IMR-90 (cell line): ENCODE data around the gene DDAH2. TPM values are rescaled to one million over a fixed set of nuclear protein-coding genes. Genes with fewer than 3 reads are reported as not detected.

Experiments
- ATAC-seq: fragments of 200-7000 bp; cut with Tn5 transposase; 2 replicates; pipeline ENCODE4 v1.9.1; 2020; ENCODE audit warnings: low read depth, mild to moderate bottlenecking, moderate library complexity
- BruUV-seq: library from RNA; stranded (reverse); fragments of 400-500 nt; replicated peaks from 2 replicates; lab custom pipeline; 2021; lab: Mats Ljungman, UMichigan
- CTCF ChIA-PET: fragments of 300-600 bp; formaldehyde crosslinking; extraction: SDS; loops from one replicate; lab custom pipeline; 2021; ENCODE audit warnings: antibody characterized with exemption; lab: Yijun Ruan, JAX
- POLR2A ChIA-PET: fragments of 300-600 bp; sonication (Branson Sonifier 250); formaldehyde crosslinking; loops from one replicate; lab custom pipeline; 2022; ENCODE audit warnings: antibody characterized with exemption; ENCODE audit not compliant: unreplicated experiment; lab: Charles Lee
- DNase-seq: peaks from one replicate; pipeline ENCODE4 v3.0.0; 2013
- H2AFZ ChIP-seq: replicated peaks from 2 replicates; pipeline ENCODE3; 2013; ENCODE audit warnings: low read length, mild to moderate bottlenecking; ENCODE audit not compliant: poor library complexity
- H2AK5ac ChIP-seq: 2 replicates; pipeline ENCODE4 v1.6.1; 2013; ENCODE audit warnings: low read depth, low read length, inconsistent platforms
- H2AK9ac ChIP-seq: replicated peaks from 2 replicates; pipeline ENCODE3; 2013; ENCODE audit warnings: mild to moderate bottlenecking, low read depth, low read length, moderate library complexity; ENCODE audit not compliant: poor library complexity
- H2BK120ac ChIP-seq: 2 replicates; pipeline ENCODE4 v1.6.1; 2013; ENCODE audit warnings: low read depth, low read length, inconsistent platforms
- H2BK15ac ChIP-seq: 3 replicates; pipeline ENCODE4 v1.6.1; 2013; ENCODE audit warnings: low read depth, low read length, inconsistent platforms
- H2BK20ac ChIP-seq: 2 replicates; pipeline ENCODE4 v1.6.1; 2013; ENCODE audit warnings: low read depth, mild to moderate bottlenecking, inconsistent platforms, low read length, moderate library complexity
- H2BK5ac ChIP-seq: 2 replicates; pipeline ENCODE4 v1.6.1; 2013; ENCODE audit warnings: mild to moderate bottlenecking, low read depth, low read length, inconsistent platforms; ENCODE audit not compliant: poor library complexity, severe bottlenecking
- H3K14ac ChIP-seq: replicated peaks from 2 replicates; pipeline ENCODE4 v1.6.1; 2013; ENCODE audit warnings: low read depth, low read length, inconsistent platforms
- H3K18ac ChIP-seq: 2 replicates; pipeline ENCODE4 v1.6.1; 2013; ENCODE audit warnings: low read depth, low read length, control low read depth
- H3K23ac ChIP-seq: 2 replicates; pipeline ENCODE4 v1.6.1; 2013; ENCODE audit warnings: low read depth, low read length, inconsistent platforms
- H3K27ac ChIP-seq: 2 replicates; pipeline ENCODE4 v1.5.1; 2013; ENCODE audit warnings: mild to moderate bottlenecking, control low read depth, low read length; ENCODE audit not compliant: insufficient read depth
- H3K27me3 ChIP-seq: 2 replicates; pipeline ENCODE4 v1.6.1; 2013; ENCODE audit warnings: low read length; ENCODE audit not compliant: control insufficient read depth, insufficient read depth
- H3K36me3 ChIP-seq: 2 replicates; pipeline ENCODE4 v1.6.1; 2013; ENCODE audit warnings: low read length, mixed read lengths; ENCODE audit not compliant: control insufficient read depth, insufficient read depth
- H3K4ac ChIP-seq: 2 replicates; pipeline ENCODE4 v1.6.1; 2013; ENCODE audit warnings: low read depth, low read length, inconsistent platforms
- H3K4me1 ChIP-seq: 2 replicates; pipeline ENCODE4 v1.6.1; 2013; ENCODE audit warnings: low read length, mixed read lengths; ENCODE audit not compliant: control insufficient read depth, insufficient read depth
- H3K4me2 ChIP-seq: 2 replicates; pipeline ENCODE4 v1.6.1; 2013; ENCODE audit warnings: low read depth, mild to moderate bottlenecking, control low read depth, low read length, moderate library complexity
- H3K4me3 ChIP-seq: 2 replicates; pipeline ENCODE4 v1.5.1; 2013; ENCODE audit warnings: low read depth, mild to moderate bottlenecking, control low read depth, low read length, moderate library complexity; ENCODE audit not compliant: insufficient read depth
- H3K56ac ChIP-seq: 2 replicates; pipeline ENCODE4 v1.6.1; 2013; ENCODE audit warnings: low read length, inconsistent platforms; ENCODE audit not compliant: insufficient read depth; ENCODE audit errors: extremely low read depth
- H3K79me1 ChIP-seq, 2 experiments: 2 replicates each; pipeline ENCODE4 v1.6.1; 2013; ENCODE audit warnings: low read length in 2 of 2, inconsistent platforms in 1 of 2, low read depth in 1 of 2
- H3K9ac ChIP-seq: 2 replicates; pipeline ENCODE4 v1.6.1; 2013; ENCODE audit warnings: low read depth, low read length, control low read depth
- H3K9me1 ChIP-seq: 2 replicates; pipeline ENCODE4 v1.6.1; 2013; ENCODE audit warnings: low read length, inconsistent platforms; ENCODE audit not compliant: insufficient read depth
- H3K9me3 ChIP-seq: 2 replicates; pipeline ENCODE4 v1.6.1; 2013; ENCODE audit warnings: low read length; ENCODE audit not compliant: control insufficient read depth, insufficient read depth
- H4K20me1 ChIP-seq: 2 replicates; pipeline ENCODE4 v1.6.1; 2013; ENCODE audit warnings: low read length, inconsistent platforms; ENCODE audit not compliant: insufficient read depth
- H4K5ac ChIP-seq: 2 replicates; pipeline ENCODE4 v1.6.1; 2013; ENCODE audit warnings: mild to moderate bottlenecking, low read depth, low read length, control low read depth
- H4K8ac ChIP-seq, 2 experiments: 2 replicates each; pipeline ENCODE4 v1.6.1; 2013; ENCODE audit warnings: low read depth in 2 of 2, low read length in 2 of 2, control low read depth in 1 of 2, inconsistent platforms in 1 of 2
- H4K91ac ChIP-seq: 2 replicates; pipeline ENCODE4 v1.6.1; 2013; ENCODE audit warnings: low read depth, low read length, inconsistent platforms; ENCODE audit not compliant: insufficient read depth
- BHLHE40 ChIP-seq: fragments of 150-350 bp; IDR thresholded peaks from 2 replicates; pipeline ENCODE4 v1.6.1; 2016; ENCODE audit warnings: mild to moderate bottlenecking, low read depth, low read length
- CEBPB ChIP-seq: IDR thresholded peaks from 2 replicates; pipeline ENCODE4 v1.6.1; 2012; ENCODE audit warnings: low read depth, low read length, improper control_type of control experiment
- CHD1 ChIP-seq: IDR thresholded peaks from 2 replicates; pipeline ENCODE4 v1.6.1; 2012; ENCODE audit warnings: low read depth, low read length, improper control_type of control experiment
- CTCF ChIP-seq: conservative IDR thresholded peaks from 2 replicates; pipeline ENCODE4 v1.5.1; 2012; ENCODE audit warnings: mild to moderate bottlenecking, low read depth, low read length, improper control_type of control experiment
- ELK1 ChIP-seq: fragments of 150-350 bp; IDR thresholded peaks from 2 replicates; pipeline ENCODE4 v1.6.1; 2016; ENCODE audit warnings: low read depth, mild to moderate bottlenecking, low read length, moderate library complexity, borderline replicate concordance
- FOS ChIP-seq: fragments of 150-350 bp; IDR thresholded peaks from 2 replicates; pipeline ENCODE4 v1.6.1; 2016; ENCODE audit warnings: low read depth, low read length
- MAFK ChIP-seq: IDR thresholded peaks from 2 replicates; pipeline ENCODE4 v1.6.1; 2012; ENCODE audit warnings: low read depth, low read length, improper control_type of control experiment
- MAZ ChIP-seq: IDR thresholded peaks from 2 replicates; pipeline ENCODE4 v1.6.1; 2012; ENCODE audit warnings: low read depth, mild to moderate bottlenecking, low read length, improper control_type of control experiment, moderate library complexity, borderline replicate concordance
- MXI1 ChIP-seq: IDR thresholded peaks from 2 replicates; pipeline ENCODE4 v1.6.1; 2012; ENCODE audit warnings: low read depth, mild to moderate bottlenecking, low read length, moderate library complexity, borderline replicate concordance
- NFE2L2 ChIP-seq: fragments of 150-350 bp; IDR thresholded peaks from 2 replicates; pipeline ENCODE4 v1.6.1; 2016; ENCODE audit warnings: low read depth, mild to moderate bottlenecking, low read length
- POLR2A ChIP-seq: IDR thresholded peaks from 2 replicates; pipeline ENCODE4 v1.6.1; 2012; ENCODE audit warnings: mild to moderate bottlenecking, low read depth, low read length
- RAD21 ChIP-seq: IDR thresholded peaks from 2 replicates; pipeline ENCODE4 v1.6.1; 2012; ENCODE audit warnings: low read length, improper control_type of control experiment
- RCOR1 ChIP-seq: IDR thresholded peaks from 2 replicates; pipeline ENCODE4 v1.6.1; 2012; ENCODE audit warnings: mild to moderate bottlenecking, low read length, improper control_type of control experiment; ENCODE audit not compliant: insufficient replicate concordance
- RFX5 ChIP-seq: IDR thresholded peaks from 2 replicates; pipeline ENCODE4 v1.8.0; 2012; ENCODE audit warnings: low read depth, mild to moderate bottlenecking, low read length, moderate library complexity
- SMC3 ChIP-seq: fragments of 150-350 bp; IDR thresholded peaks from 2 replicates; pipeline ENCODE4 v1.6.1; 2016; ENCODE audit warnings: low read depth, mild to moderate bottlenecking, antibody characterized with exemption, low read length, moderate library complexity
- USF2 ChIP-seq: fragments of 150-350 bp; IDR thresholded peaks from 2 replicates; pipeline ENCODE4 v1.6.1; 2017; ENCODE audit warnings: mild to moderate bottlenecking, antibody characterized with exemption, low read length, low read depth
- WGBS, 2 experiments: methylation state at CpG; one replicate each; pipeline versions ENCODE4 v1.1.5 to v1.1.7; 2013; ENCODE audit warnings: missing lambda C conversion rate in 2 of 2; ENCODE audit not compliant: insufficient read length in 1 of 2; ENCODE audit errors: extremely low coverage in 2 of 2; 5-methylcytosine and 5-hydroxymethylcytosine counted together
- dilution Hi-C: fragments of 300-500 bp; cut with HindIII; formaldehyde crosslinking; loops from one replicate; pipeline ENCODE4 v1.14.3; 2018; ENCODE audit warnings: low sequenced_read_pairs; ENCODE audit not compliant: unreplicated experiment
- in situ Hi-C: fragments of 300-500 bp; cut with MboI; formaldehyde crosslinking; loops from 3 replicates; pipeline ENCODE4 v1.14.3; 2019; ENCODE audit warnings: low sequenced_read_pairs, inconsistent platforms, mixed read lengths
- intact Hi-C: fragments of 100-400 bp; cut with micrococcal nuclease; formaldehyde crosslinking; loops from 2 replicates; pipeline ENCODE4 v1.10.0; 2022
- polyA plus RNA-seq, 3 experiments: library from polyadenylated mRNA; depleted of rRNA; stranded (reverse); fragments of >200 nt; gene quantifications; 2 replicates each; pipeline ENCODE4 v1.2.3, GENCODE V29; 2012; ENCODE audit warnings: low replicate concordance in 1 of 3
- total RNA-seq: library from RNA; depleted of rRNA; stranded (reverse); fragments of >200 nt; gene quantifications from 2 replicates; pipeline ENCODE4 v1.2.3, GENCODE V29; 2012

DDAH2 gene
- total and polyA plus RNA-seq, 2 of the 4 experiments (the other 2 are of a cell fraction): 40.7 to 57.9 TPM

DNA sequence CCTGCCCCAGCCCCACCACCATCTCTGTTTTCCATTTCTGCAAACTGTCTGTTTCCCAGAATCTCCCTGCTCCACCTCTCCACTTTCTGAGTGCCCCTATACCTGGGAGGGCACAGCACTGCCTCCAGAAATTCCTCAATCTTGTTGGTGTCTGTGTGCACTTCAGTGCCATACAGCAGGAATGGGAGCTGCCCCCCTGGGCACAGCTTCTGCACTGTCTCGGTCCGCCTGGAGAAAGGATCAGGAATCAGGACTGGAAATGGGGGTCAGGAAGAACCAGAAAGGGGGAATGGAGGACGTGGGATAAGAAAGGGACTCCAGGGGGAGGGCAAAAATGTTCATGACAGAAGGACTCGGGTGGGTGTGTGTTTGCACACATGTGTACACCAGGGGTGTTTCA is 4.6 kb upstream of the DDAH2 start:
- Histone ChIP-seq H3K9me1 (peaks cover 10% of the 10 kb centered on the region), H3K27me3 (no peaks in the 10 kb centered on the region), H3K4me2 (peak overlapping the region; percentile 96; the same call in 1 of the 2 replicates), H3K4me3 (no peak overlapping the region), H3K79me1 (peaks cover 6 to 71% of the 10 kb centered on the region in 2 experiments; a peak in 3 of 4 replicates), H3K36me3 (peaks cover 30% of the 10 kb centered on the region), H3K4me1 (peaks cover 18% of the 10 kb centered on the region), H3K18ac (no peak overlapping the region), H3K56ac (no peak overlapping the region), H3K27ac (peak overlapping the region; percentile 94), H3K14ac (peak overlapping the region; percentile 98), H3K4ac (peak overlapping the region; percentile 98; the same call in 1 of the 2 replicates), H2AFZ (no peak overlapping the region), H2AK5ac (peak overlapping the region; percentile 98), H2AK9ac (peak overlapping the region; percentile 100), H3K9ac (peak overlapping the region; percentile 98; the same call in 1 of the 2 replicates), H4K8ac (peak overlapping the region; percentile 33 to 74; a peak in 1 of 4 replicates), H2BK120ac (no peak overlapping the region), H4K5ac (no peak overlapping the region), H2BK5ac (peak overlapping the region; percentile 99), H3K9me3 (no peaks in the 10 kb centered on the region), H2BK20ac (no peak overlapping the region), H2BK15ac (no peak overlapping the region), H4K20me1 (peaks cover 38% of the 10 kb centered on the region), H4K91ac (no peak overlapping the region), H3K23ac (peak overlapping the region; percentile 81; the same call in 1 of the 2 replicates)
- 94% methylated on average over 4 of the region's 4 CpGs; no CpG with 5 or more reads in 1 of the 2 experiments for WGBS, 2 experiments
- intact Hi-C loops (no loop called here), in situ Hi-C loops (no loop called here), dilution Hi-C loops (no loop called here)
- ATAC-seq (no peak), DNase-seq (no peak)
- TF ChIP-seq USF2 (no peak), MXI1 (no peak), CTCF (no peak), RCOR1 (no peak), MAFK (no peak), FOS (no peak), NFE2L2 (no peak), BHLHE40 (no peak), RAD21 (no peak), POLR2A (no peak), MAZ (no peak), SMC3 (no peak), CEBPB (no peak), ELK1 (no peak), RFX5 (no peak), CHD1 (no peak)
- ChIA-PET CTCF (no interaction called here), POLR2A (interaction anchor here (0.5 kb wide), 1 partner anchor 10 kb away, joined by 3 read pairs; no protein-coding TSS in a partner anchor)
- no TSS peak for BruUV-seq
